GM12878 (cell line): ENCODE results near the gene COX6A2. TPM values are rescaled to one million over a fixed set of nuclear protein-coding genes. Genes with fewer than 3 reads are reported as not detected.

Experiments
- ATAC-seq: fragments of 200-7000 bp; cut with Tn5 transposase; 3 replicates; pipeline ENCODE4 v1.9.1; 2020; ENCODE audit warnings: mild to moderate bottlenecking, moderate library complexity
- BruUV-seq: library from RNA; stranded (reverse); fragments of 400-500 nt; replicated peaks from 2 replicates; lab custom pipeline; 2021; lab: Mats Ljungman, UMichigan
- CTCF ChIA-PET: fragments of 300-600 bp; sonication (Branson Sonifier 250); formaldehyde crosslinking; extraction: SDS; loops from one replicate; lab custom pipeline; 2021; ENCODE audit warnings: inconsistent platforms; lab: Yijun Ruan, JAX
- POLR2A ChIA-PET: fragments of 350-600 bp; formaldehyde crosslinking; extraction: SDS; loops from one replicate; lab custom pipeline; 2021; ENCODE audit warnings: inconsistent platforms; lab: Charles Lee
- RAD21 ChIA-PET: fragments of 300-600 bp; sonication (Branson Sonifier 250); formaldehyde crosslinking; loops from one replicate; lab custom pipeline; 2023; ENCODE audit warnings: antibody characterized with exemption; ENCODE audit not compliant: unreplicated experiment; lab: Charles Lee
- SMC1A ChIA-PET: fragments of 300-600 bp; sonication (Branson Sonifier 250); formaldehyde crosslinking; loops from one replicate; lab custom pipeline; 2023; ENCODE audit not compliant: unreplicated experiment, uncharacterized antibody; lab: Charles Lee
- DNase-seq: peaks from one replicate; pipeline ENCODE4 v3.0.0-alpha.2; 2011; ENCODE audit warnings: low read depth, low spot score
- FAIRE-seq: peaks from 3 replicates; lab custom pipeline; 2011; peaks lifted over from hg19 to GRCh38; lab: Jason Lieb, UNC
- H2AFZ ChIP-seq: 2 replicates; pipeline ENCODE4 v1.6.0; 2011; ENCODE audit warnings: low read depth, low read length, control low read depth; ENCODE audit not compliant: control insufficient read depth
- H3K27ac ChIP-seq: 2 replicates; pipeline ENCODE4 v1.5.1; 2011; ENCODE audit warnings: control low read depth; ENCODE audit not compliant: control insufficient read depth, insufficient read depth
- H3K27me3 ChIP-seq, 2 experiments: replicated peaks in 1 of 2; 2 replicates each; pipeline versions ENCODE4 v1.6.0 to v1.6.1; 2011; ENCODE audit warnings: low read length in 1 of 2; ENCODE audit not compliant: control insufficient read depth in 2 of 2, insufficient read depth in 2 of 2
- H3K36me3 ChIP-seq, 2 experiments: 2 replicates each; pipeline ENCODE4 v1.5.1; 2011; ENCODE audit warnings: low read length in 1 of 2; ENCODE audit not compliant: control insufficient read depth in 2 of 2, insufficient read depth in 2 of 2
- H3K4me1 ChIP-seq: 2 replicates; pipeline ENCODE4 v1.6.1; 2011; ENCODE audit warnings: mild to moderate bottlenecking, low read length, moderate library complexity, mixed read lengths; ENCODE audit not compliant: control insufficient read depth, insufficient read depth
- H3K4me2 ChIP-seq: 2 replicates; pipeline ENCODE4 v1.6.0; 2011; ENCODE audit warnings: control low read depth; ENCODE audit not compliant: control insufficient read depth, insufficient read depth
- H3K4me3 ChIP-seq: fragments of 200-600 bp; sonication (generic); 2 replicates; pipeline ENCODE4 v1.5.1; 2016
- H3K79me2 ChIP-seq: 2 replicates; pipeline ENCODE4 v1.6.0; 2011; ENCODE audit warnings: low read length; ENCODE audit not compliant: control insufficient read depth, insufficient read depth
- H3K9ac ChIP-seq: 2 replicates; pipeline ENCODE4 v1.8.0; 2011; ENCODE audit warnings: low read length, control low read depth, mixed read lengths; ENCODE audit not compliant: control insufficient read depth, insufficient read depth
- H3K9me3 ChIP-seq: replicated peaks from 3 replicates; pipeline ENCODE4 v1.5.1; 2011; ENCODE audit warnings: mild to moderate bottlenecking, low read length; ENCODE audit not compliant: control insufficient read depth, insufficient read depth
- H4K20me1 ChIP-seq: 2 replicates; pipeline ENCODE4 v1.6.0; 2011; ENCODE audit not compliant: control insufficient read depth, insufficient read depth
- BHLHE40 ChIP-seq, 2 experiments: fragments of 450-650 bp in 1 of 2; IDR thresholded peaks; 2 replicates each; pipeline ENCODE4 v1.6.1; 2011 to 2017; ENCODE audit warnings: low read depth in 2 of 2, borderline replicate concordance in 1 of 2, improper control_type of control experiment in 1 of 2, low read length in 1 of 2, mild to moderate bottlenecking in 1 of 2
- CUX1 ChIP-seq: IDR thresholded peaks from 2 replicates; pipeline ENCODE4 v1.6.1; 2012; ENCODE audit warnings: improper control_type of control experiment, low read depth, low read length; ENCODE audit not compliant: insufficient replicate concordance
- DPF2 ChIP-seq: fragments of 450-650 bp; IDR thresholded peaks from 2 replicates; pipeline ENCODE4 v1.6.1; 2017; ENCODE audit warnings: mild to moderate bottlenecking
- EP300 ChIP-seq, 2 experiments: fragments of 150-350 bp in 1 of 2; IDR thresholded peaks; 2 replicates each; pipeline ENCODE4 v1.6.1; 2011 to 2012; ENCODE audit warnings: low read depth in 2 of 2, low read length in 2 of 2, borderline replicate concordance in 1 of 2, improper control_type of control experiment in 1 of 2, inconsistent platforms in 1 of 2; ENCODE audit not compliant: control insufficient read depth in 1 of 2
- ETV6 ChIP-seq, 2 experiments: fragments of 450-650 bp in 1 of 2; IDR thresholded peaks in 1 of 2; conservative IDR thresholded peaks in 1 of 2; 2 replicates each; pipeline ENCODE4 v1.6.1; 2014; ENCODE audit warnings: antibody characterized with exemption in 1 of 2, borderline replicate concordance in 1 of 2, low read depth in 1 of 2, mild to moderate bottlenecking in 1 of 2, moderate library complexity in 1 of 2
- HDAC2 ChIP-seq: fragments of 200-600 bp; sonication (generic); IDR thresholded peaks from 2 replicates; pipeline ENCODE4 v1.6.1; 2017
- KDM1A ChIP-seq: fragments of 200-600 bp; sonication (generic); IDR thresholded peaks from 2 replicates; pipeline ENCODE4 v1.6.1; 2016; ENCODE audit warnings: borderline replicate concordance
- MEF2A ChIP-seq: IDR thresholded peaks from 2 replicates; pipeline ENCODE4 v1.6.1; 2011; ENCODE audit warnings: low read depth, mild to moderate bottlenecking, low read length, moderate library complexity; ENCODE audit not compliant: insufficient read depth
- MTA3 ChIP-seq: IDR thresholded peaks from 2 replicates; pipeline ENCODE4 v1.6.1; 2012; ENCODE audit warnings: low read length, inconsistent platforms, borderline replicate concordance
- NFXL1 ChIP-seq: fragments of 450-650 bp; IDR thresholded peaks from 2 replicates; pipeline ENCODE4 v1.6.1; 2017; ENCODE audit warnings: antibody characterized with exemption, mild to moderate bottlenecking, borderline replicate concordance
- NKRF ChIP-seq: fragments of 450-650 bp; conservative IDR thresholded peaks from 2 replicates; pipeline ENCODE4 v1.6.1; 2017; ENCODE audit warnings: mild to moderate bottlenecking, moderate library complexity
- POLR2A ChIP-seq: IDR thresholded peaks from 2 replicates; pipeline ENCODE4 v1.6.1; 2011; ENCODE audit warnings: low read depth, mild to moderate bottlenecking, low read length
- POLR2AphosphoS5 ChIP-seq: IDR thresholded peaks from 2 replicates; pipeline ENCODE4 v1.6.1; 2011; ENCODE audit warnings: mild to moderate bottlenecking, low read length, inconsistent platforms
- TCF12 ChIP-seq: IDR thresholded peaks from 2 replicates; pipeline ENCODE4 v1.6.1; 2011; ENCODE audit warnings: low read depth, mild to moderate bottlenecking, low read length
- WGBS: methylation state at CpG from one replicate; pipeline ENCODE4 v1.1.6; 2016; ENCODE audit warnings: low lambda C conversion rate; ENCODE audit not compliant: insufficient replicate concordance, insufficient coverage; ENCODE audit errors: missing lambda C conversion rate; 5-methylcytosine and 5-hydroxymethylcytosine counted together
- in situ Hi-C: fragments of 300-500 bp; cut with MboI; formaldehyde crosslinking; loops from 9 replicates; pipeline ENCODE4 v1.14.3; 2018; ENCODE audit warnings: mixed read lengths
- intact Hi-C: fragments of 100-400 bp; cut with micrococcal nuclease; formaldehyde crosslinking; loops from one replicate; pipeline ENCODE4 v1.14.2; 2022; ENCODE audit not compliant: unreplicated experiment
- polyA plus RNA-seq, 11 experiments: library from polyadenylated mRNA; depleted of rRNA in 4 of 11; unstranded in 6 of 11; stranded (reverse) in 5 of 11; fragments of >200 nt; fragmentation: Nextera tagmentation in 4 of 11; fragmentation: Illumina TruSeq in 1 of 11; extraction: Ambion mirVana in 4 of 11; extraction: Trizol in 1 of 11; gene quantifications; 1 replicate in 1 of 11; 2 replicates in 10 of 11; pipeline versions ENCODE4 v1.2.1 to v1.2.3, GENCODE V29; 2011 to 2016; ENCODE audit warnings: inconsistent platforms in 2 of 11, missing spikeins in 2 of 11, low read depth in 1 of 11
- total RNA-seq, 4 experiments: library from RNA; depleted of rRNA in 3 of 4; stranded (reverse); fragments of >200 nt in 3 of 4; fragmentation: Illumina TruSeq in 1 of 4; extraction: Trizol in 1 of 4; gene quantifications; 2 replicates each; pipeline versions ENCODE4 v1.2.1 to v1.2.3, GENCODE V29; 2013 to 2021

Gene COX6A2
- total and polyA plus RNA-seq, 10 of the 15 experiments (the other 5 are each of a cell fraction or from before 2014, with no cell fraction given) = not detected

- DNase-seq (no peak), ATAC-seq (peak; percentile 38), FAIRE-seq (peak; percentile 56)
- SMC1A ChIA-PET = interaction anchor here (0.6 to 4.1 kb wide), 12 partner anchors 15 to 504 kb away, joined by 3 to 26 read pairs (median 4); partner anchors contain the start of gene ZNF843
- peaks cover 7% of the 10 kb centered on the region; the same call in 1 of the 2 replicates for H4K20me1 ChIP-seq
- intact Hi-C loops = loop anchor here (2.0 to 5.0 kb wide), 2 partner anchors 49 to 243 kb away; partner anchors contain the start of gene RUSF1
- peak overlapping the region; percentile 96 for H3K9ac ChIP-seq
- H2AFZ ChIP-seq = peak overlapping the region; percentile 98
- H3K4me1 ChIP-seq = peaks cover 16% of the 10 kb centered on the region
- no TSS peak for BruUV-seq
- no peaks in the 10 kb centered on the region for H3K9me3 ChIP-seq
- H3K27me3 ChIP-seq = no peaks in the 10 kb centered on the region
- CTCF ChIA-PET = interaction anchor here (0.6 to 7.0 kb wide), 13 partner anchors 14 to 419 kb away, joined by 3 to 71 read pairs (median 4); partner anchors contain the start of genes RUSF1, ZNF267 and ZNF843
- H3K4me3 ChIP-seq = peak overlapping the region; percentile 87
- in situ Hi-C loops = loop anchor here (5.0 kb wide), 2 partner anchors 239 to 409 kb away; no protein-coding TSS in a partner anchor
- peaks cover 0 to 11% of the 10 kb centered on the region in 2 experiments; a peak in 2 of 4 replicates for H3K36me3 ChIP-seq
- H3K79me2 ChIP-seq = peaks cover 46% of the 10 kb centered on the region
- RAD21 ChIA-PET = interaction anchor here (0.5 to 4.0 kb wide), 11 partner anchors 14 to 415 kb away, joined by 3 to 21 read pairs (median 4); partner anchors contain the start of genes ITGAX, ZNF267 and ZNF843
- H3K27ac ChIP-seq = peak overlapping the region; percentile 100
- POLR2A ChIA-PET = interaction anchor here (0.5 to 4.0 kb wide), 10 partner anchors 38 to 575 kb away, joined by 3 to 20 read pairs (median 5); partner anchors contain the start of genes FUS, ITGAX, ZNF267 and ZNF646
- H3K4me2 ChIP-seq = peak overlapping the region; percentile 97
- under 1% methylated on average over 42 of the region's 42 CpGs for WGBS
- TF ChIP-seq NFXL1 (no peak), EP300 (IDR thresholded peaks at IDR 0.05; ENCODE audit: borderline replicate concordance in 1 of 2, control insufficient read depth in 1 of 2, low read depth in 2 of 2, low read length in 2 of 2) (no peak; a peak in 1 of 4 replicates), CUX1 (no peak), HDAC2 (no peak), NKRF (peak; percentile 43; the same call in 1 of the 2 replicates), MTA3 (no peak), POLR2A (peak; percentile 85), DPF2 (0 out of 2 replicates have a peak, but pooled peaks have one; percentile 17), ETV6 (conservative IDR thresholded peaks at IDR 0.05 in 1 of 2, IDR thresholded peaks at IDR 0.05 in 1 of 2; ENCODE audit: borderline replicate concordance in 1 of 2, low read depth in 1 of 2) (0 out of 4 replicates have a peak, but pooled peaks of 1 of the 2 experiments have one; percentile 13), TCF12 (0 out of 2 replicates have a peak, but pooled peaks have one; percentile 21), KDM1A (no peak), MEF2A (no peak), POLR2AphosphoS5 (peak; percentile 79), BHLHE40 (IDR thresholded peaks at IDR 0.05; ENCODE audit: borderline replicate concordance in 1 of 2, low read depth in 2 of 2, low read length in 1 of 2) (peak in 1 of 2 experiments; percentile 49; a peak in 2 of 4 replicates)
These were observed 30.1 kb upstream of the COX6A2 start for GRCh38 chr16:31458073-31458843.
